Fibroblast of skin of left quadriceps (primary cell): ENCODE results near the gene CFAP251.
A peak's percentile ranks its signal among the peaks of the same experiment; 100 is the strongest.
"Not testable (repeated sequence)": the region's sequence is repeated elsewhere in the genome, so short reads cannot be mapped to it uniquely, and the experiment has no call there.

ENCODE experiments used
- DNase-seq, 2 experiments: peaks; one replicate each; pipeline ENCODE4 v3.0.0-alpha.2; 2013; ENCODE audit warnings: low read depth in 2 of 2

CFAP251 gene

GRCh38 chr12:121903202-121903601 is 15.2 kb upstream of the CFAP251 start:
- DNase-seq: no peak

DNA sequence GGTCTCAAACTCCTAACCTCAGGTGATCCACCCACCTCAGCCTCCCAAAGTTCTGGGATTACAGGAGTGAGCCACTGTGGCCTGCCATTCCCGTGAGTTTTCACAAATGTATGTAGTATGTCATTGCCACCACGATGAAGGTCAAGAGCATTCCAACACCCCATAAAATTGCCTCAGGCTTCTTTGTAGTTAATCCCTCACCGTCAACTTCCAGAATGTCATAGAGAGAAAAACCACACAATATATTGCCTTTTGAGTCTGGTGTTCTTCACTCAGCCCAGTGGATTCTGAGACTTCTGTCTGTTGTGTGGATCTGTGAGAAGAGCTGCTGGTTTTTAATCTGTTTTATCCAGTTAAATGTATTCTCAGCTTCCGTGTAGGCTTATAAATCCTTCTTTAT is 12.6 kb upstream of the CFAP251 start:
- no peak for DNase-seq

GRCh38 chr12:121908702-121909101 is 9.7 kb upstream of the CFAP251 start:
- DNase-seq: no peak

DNA sequence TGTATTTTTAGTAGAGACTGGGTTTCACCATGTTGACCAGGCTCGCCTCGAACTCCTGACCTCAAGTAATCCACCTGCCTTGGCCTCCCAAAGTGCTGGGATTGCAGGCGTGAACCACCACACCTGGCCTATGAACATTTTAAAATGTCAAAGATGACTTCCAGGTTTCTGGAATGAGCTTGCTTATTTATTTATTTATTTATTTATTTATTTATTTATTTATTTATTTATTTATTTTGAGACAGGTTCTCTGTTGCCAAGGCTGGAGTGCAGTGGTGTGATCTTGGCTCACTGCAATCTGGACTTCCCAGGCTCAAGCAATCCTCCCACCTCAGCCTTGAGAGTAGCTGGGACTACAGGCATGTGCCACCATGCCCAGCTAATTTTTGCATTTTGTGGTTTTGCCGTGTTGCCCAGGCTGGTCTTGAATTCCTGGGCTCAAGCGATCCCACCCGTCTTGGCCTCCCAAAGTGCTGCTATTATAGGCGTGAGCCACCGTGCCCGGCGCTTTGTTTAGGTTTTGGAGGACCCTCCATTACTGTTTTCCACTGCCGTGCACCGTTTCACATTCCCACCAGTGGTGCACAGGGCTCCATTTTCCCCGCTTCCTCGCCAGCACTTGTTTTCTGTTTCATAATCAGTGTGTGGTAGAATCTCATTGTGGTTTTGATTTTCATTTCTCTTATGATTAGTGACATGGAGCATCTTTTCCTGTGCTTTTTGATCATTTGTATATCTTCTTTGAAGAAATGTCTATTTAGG is 6.4 kb upstream of the CFAP251 start:
- DNase-seq: no peak

DNA sequence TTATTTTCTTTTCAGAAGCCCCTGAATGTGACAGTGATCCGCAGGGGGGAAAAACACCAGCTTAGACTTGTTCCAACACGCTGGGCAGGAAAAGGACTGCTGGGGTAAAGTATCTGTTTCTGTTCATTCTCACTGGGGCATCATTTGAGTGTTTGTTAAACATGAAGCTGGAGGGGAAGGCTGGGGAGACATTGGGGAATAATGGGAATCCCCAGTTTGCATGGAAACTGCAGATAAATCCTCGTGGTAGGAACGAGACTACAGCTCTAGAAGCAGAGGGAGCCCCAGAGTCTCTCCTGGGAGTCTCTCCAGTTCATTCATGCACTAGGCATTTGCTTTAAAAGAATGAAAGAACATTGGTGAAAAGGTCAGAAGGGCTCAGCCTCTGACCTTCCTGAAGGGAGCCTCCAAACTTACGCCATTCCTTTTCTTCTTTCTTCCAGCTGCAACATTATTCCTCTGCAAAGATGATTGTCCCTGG is 2.5 kb upstream of the CFAP251 start:
- DNase-seq: no peak

DNA sequence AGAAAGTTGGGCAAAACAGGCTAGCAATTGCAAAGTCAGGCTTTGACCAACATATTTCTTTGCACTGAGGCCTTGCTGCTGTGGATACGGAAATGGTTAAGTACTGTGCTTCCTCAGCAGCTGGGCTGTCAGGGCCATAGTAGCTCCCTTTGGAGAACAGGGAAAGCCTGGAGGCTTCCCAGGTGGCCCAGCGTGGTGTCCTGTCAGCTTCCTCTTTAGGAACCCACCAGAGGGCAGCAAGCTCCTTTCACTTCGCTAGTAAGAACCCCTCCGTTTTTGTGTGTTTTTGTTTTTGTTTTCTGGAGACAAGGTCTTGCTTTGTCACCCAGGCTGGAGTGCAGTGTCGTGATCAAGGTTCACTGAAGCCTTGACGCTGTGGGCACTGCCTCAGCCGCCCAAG is 1.7 kb upstream of the CFAP251 start:
- no peak for DNase-seq

DNA sequence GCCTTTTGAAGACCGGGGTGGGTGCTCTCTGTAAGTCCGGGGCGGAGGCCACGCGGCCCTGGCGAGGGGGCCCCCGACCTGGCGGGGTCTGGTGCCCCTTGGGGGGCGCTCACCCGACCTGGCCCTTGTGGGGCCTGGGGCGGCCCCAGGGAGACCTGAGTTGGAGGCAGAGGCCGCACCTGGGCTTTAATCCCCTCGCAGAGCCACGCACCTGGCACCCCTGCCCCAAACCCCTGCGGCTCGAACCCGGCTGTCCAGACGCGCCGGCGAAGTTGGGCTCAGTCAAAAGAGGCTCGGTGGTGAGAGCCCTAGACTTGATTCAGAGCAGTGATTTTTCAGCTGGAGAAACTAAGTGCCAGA is 267 bp downstream of the CFAP251 start:
- no peak for DNase-seq

- DNase-seq: no peak
These were observed 2.7 kb downstream of the CFAP251 start for GRCh38 chr12:121921066-121921465.

DNA sequence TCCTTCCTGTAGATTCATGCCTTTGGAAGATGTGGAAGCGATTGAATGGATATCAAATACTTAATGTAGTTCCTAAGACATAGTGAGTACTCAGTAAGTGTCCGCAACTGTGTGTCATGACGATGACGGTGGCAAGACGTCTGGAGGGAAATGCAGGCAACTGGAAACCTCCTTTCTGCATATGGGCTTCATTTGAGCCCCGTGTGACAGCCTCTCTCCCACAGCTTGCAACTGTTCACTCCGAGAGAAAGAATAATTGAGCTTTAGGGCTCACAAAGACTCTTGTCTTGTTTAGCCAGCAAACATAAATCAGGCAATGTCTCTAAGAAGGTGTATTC is 6.9 kb downstream of the CFAP251 start:
- peak; percentile 54 to 60 for DNase-seq

- no peak for DNase-seq
These were observed 8.7 kb downstream of the CFAP251 start for GRCh38 chr12:121926874-121927706.

DNA sequence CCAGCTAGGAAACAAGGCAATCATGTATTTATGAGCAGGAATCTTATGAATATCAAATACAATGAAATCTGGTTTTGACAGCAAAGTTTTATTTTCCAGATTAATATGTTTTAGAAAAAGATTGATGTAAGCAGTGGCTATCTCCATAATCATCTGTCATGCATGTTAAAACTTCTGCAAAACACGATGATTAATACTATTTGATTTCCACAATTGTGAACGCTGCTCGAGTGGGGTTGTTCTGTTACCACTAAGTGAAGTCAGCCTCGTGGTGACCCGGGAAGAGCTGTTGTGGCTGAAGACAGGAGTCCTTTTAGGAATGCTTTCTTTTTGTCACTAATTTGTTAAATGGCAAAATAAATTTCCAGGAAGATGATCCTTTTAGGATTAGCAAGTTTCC is 9.4 kb downstream of the CFAP251 start:
- no peak for DNase-seq

- DNase-seq: not testable (repeated sequence)
These were observed 11.2 kb downstream of the CFAP251 start for GRCh38 chr12:121929545-121929944.

GRCh38 chr12:121930862-121931261 is 12.5 kb downstream of the CFAP251 start:
- DNase-seq: no peak

DNA sequence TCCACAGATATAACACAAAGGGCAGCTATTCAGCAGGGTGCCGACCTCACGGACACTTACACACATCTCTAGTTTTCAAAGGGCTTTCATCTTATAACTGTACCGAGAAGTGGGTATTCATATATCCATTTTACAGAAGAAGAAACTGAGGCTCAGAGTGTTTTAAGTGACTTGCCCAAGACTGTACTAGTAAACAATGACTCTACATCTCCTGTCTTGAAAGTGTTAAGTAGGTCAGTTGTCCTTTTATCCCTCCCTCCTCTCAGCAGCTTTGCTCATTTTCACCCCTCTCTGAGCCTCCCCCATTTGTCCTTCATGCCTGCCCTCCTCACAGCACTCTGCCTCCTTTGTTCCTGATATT is 13.8 kb downstream of the CFAP251 start:
- no peak for DNase-seq

- DNase-seq: no peak
These were observed 14.6 kb downstream of the CFAP251 start for GRCh38 chr12:121932914-121933521.

DNA sequence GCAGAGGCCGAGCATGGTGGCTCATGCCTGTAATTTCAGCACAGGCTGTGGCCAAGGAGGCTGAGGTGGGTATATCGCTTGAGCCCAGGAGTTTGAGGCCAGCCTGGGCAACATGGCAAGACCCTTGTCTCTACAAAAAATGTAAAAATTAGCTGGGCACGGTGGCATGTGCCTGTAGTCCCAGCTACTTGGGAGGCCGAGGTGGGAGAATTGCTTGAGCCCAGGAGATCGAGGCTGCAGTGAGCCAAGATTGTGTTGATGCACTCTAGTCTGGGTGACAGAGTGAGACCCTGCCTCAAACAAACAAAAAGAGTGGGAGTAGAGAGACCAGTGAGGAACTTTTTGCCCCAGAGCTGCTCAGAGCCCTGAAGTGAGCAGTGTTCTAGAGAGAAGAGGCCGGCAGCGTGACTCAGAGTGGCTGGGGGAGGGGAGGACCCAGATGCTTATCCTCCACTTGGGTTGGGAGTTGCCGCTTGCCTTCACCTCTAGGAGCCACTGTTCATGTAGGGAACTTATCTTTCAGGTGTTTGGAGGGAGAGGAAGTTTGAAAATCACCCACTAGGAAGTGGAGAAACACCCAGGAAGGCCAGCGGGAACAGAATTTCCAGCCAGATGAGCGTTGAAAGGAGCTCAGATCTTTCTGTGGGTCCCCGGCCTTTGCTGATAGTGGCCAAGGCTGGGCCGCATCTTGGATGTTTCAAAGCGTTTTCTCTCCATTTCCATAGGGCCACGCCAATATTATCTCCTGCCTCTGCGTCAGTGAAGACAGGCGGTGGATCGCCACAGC is 15.3 kb downstream of the CFAP251 start:
- DNase-seq: no peak

DNA sequence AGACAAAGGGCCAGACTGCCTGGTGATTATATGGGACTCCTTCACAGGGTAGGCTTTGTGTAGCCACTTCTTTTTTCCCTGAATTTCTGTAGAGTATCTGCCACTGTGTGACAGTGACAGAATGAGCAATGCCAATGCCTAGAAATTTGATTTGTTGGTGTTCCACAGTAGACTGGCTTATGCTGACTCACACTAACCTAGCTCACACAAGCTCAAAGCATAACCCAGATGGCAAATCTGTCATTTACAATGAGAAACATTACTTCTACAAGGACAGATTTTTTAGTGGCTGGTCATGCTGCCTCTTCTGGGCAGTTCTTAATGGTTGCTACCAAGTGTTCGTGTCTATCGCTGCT is 15.9 kb downstream of the CFAP251 start:
- DNase-seq: no peak

DNA sequence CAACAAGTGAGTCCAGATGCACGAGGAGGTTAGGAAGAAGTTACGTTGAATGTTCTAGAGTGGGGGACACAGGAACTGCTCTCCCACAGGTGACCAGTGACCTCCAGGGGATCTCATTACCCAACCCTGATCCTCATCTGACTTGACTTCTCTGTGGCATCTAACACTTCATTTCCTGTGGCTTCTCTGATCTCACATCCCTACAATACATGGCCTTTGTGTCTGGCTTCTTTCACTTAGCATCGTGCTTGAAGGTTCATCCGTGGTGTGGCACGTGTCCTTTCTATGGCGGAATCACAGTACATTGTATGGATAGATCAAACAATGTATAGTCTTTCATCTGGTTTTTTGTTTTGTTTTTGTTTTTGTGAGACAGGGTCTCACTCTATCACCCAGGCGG is 19.3 kb downstream of the CFAP251 start:
- DNase-seq: no peak

GRCh38 chr12:121939186-121939585 is 20.8 kb downstream of the CFAP251 start:
- no peak for DNase-seq

- DNase-seq: no peak
These were observed 21.8 kb downstream of the CFAP251 start for GRCh38 chr12:121939992-121940766.

DNA sequence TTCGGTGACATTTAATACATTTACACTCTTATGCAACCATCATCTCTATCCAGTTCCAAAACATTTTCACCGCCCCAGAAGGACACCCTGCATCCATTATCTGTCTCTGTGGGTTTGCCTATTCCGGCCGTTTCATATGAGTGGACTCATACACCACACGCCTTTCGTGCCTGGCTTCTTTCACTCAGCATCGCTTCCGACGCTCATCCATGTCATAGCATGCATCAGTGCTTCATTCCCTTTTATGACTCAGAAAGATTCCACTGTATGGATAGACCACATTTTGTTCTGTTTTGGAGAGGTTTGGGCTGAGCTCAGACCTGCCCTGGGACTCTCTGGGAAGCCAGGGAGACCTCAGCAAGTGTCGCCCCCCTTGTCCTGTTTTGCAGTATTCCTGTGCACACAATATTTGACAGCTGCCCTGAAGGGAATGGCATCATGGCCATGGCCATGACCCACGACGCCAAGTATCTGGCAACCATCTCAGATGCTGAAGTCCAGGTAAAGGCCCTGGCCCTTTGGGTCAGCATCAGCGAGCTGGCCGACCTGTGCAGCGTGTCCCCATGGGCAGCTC is 23.8 kb downstream of the CFAP251 start:
- DNase-seq: peak; percentile 54 to 62
